Dendritic cell treated with granulocyte-macrophage colony-stimulating factor and Interleukin-4, amounts not matched to agents 40 ng/mL and 50 ng/mL, for 4 days (primary cell): ENCODE measurements around the gene FZD8.
A peak's percentile ranks its signal among the peaks of the same experiment; 100 is the strongest.
"Not testable (repeated sequence)": the region's sequence is repeated elsewhere in the genome, so short reads cannot be mapped to it uniquely, and the experiment has no call there.

Source experiments
- H3K27ac Mint-ChIP-seq: one replicate; pipeline ENCODE4 v1.8.0; 2022; ENCODE audit warnings: mild to moderate bottlenecking, mixed read lengths
- H3K27me3 Mint-ChIP-seq: one replicate; pipeline ENCODE4 v1.8.0; 2022; ENCODE audit warnings: mild to moderate bottlenecking, mixed read lengths
- H3K36me3 Mint-ChIP-seq: one replicate; pipeline ENCODE4 v1.8.0; 2022; ENCODE audit warnings: low read depth, mixed read lengths
- H3K4me1 Mint-ChIP-seq: one replicate; pipeline ENCODE4 v1.8.0; 2022; ENCODE audit warnings: low read depth, mixed read lengths
- H3K4me3 Mint-ChIP-seq: one replicate; pipeline ENCODE4 v1.8.0; 2022; ENCODE audit warnings: mild to moderate bottlenecking, moderate library complexity, mixed read lengths
- H3K9me3 Mint-ChIP-seq: one replicate; pipeline ENCODE4 v1.8.0; 2022; ENCODE audit warnings: mixed read lengths
- intact Hi-C: fragments of 100-400 bp; cut with micrococcal nuclease; formaldehyde crosslinking; loops from one replicate; pipeline ENCODE4 v1.15.0; 2022

Gene FZD8

GRCh38 chr10:35642035-35642792, at the start of gene FZD8:
TSS of gene FZD8 (minus strand) at chr10:35642296. CDS start at chr10:35641429, 867 bp downstream.
- Mint-ChIP-seq H3K27me3 (peaks cover 74% of the 10 kb centered on the region), H3K4me1 (peaks cover 43% of the 10 kb centered on the region), H3K9me3 (no peaks in the 10 kb centered on the region), H3K27ac (peak within 1 kb of the TSS; percentile 68), H3K4me3 (peak within 1 kb of the TSS; percentile 81), H3K36me3 (peaks cover 14% of the 10 kb centered on the region)
- intact Hi-C loops = no loop called here

- intact Hi-C loops = no loop called here
- no peak overlapping the region for H3K27ac Mint-ChIP-seq
These were observed 49.6 kb upstream of the FZD8 start for GRCh38 chr10:35691522-35692236.

GRCh38 chr10:35690534-35690933, 48.4 kb upstream of the FZD8 start:
- Mint-ChIP-seq H3K27me3 (no peaks in the 10 kb centered on the region), H3K36me3 (no peaks in the 10 kb centered on the region)

More at GRCh38 chr10:35691522-35692236, 49.6 kb upstream of the FZD8 start:
- no peak overlapping the region for H3K4me3 Mint-ChIP-seq
- no peaks in the 10 kb centered on the region for H3K4me1 Mint-ChIP-seq
- H3K9me3 Mint-ChIP-seq = no peaks in the 10 kb centered on the region
- no peaks in the 10 kb centered on the region for H3K36me3 Mint-ChIP-seq
- no peaks in the 10 kb centered on the region for H3K27me3 Mint-ChIP-seq

GRCh38 chr10:35685858-35686257, 43.8 kb upstream of the FZD8 start:
- H3K9me3 Mint-ChIP-seq, H3K4me1 Mint-ChIP-seq, H3K4me3 Mint-ChIP-seq, intact Hi-C loops, H3K27me3 Mint-ChIP-seq, H3K27ac Mint-ChIP-seq, H3K36me3 Mint-ChIP-seq: not testable (repeated sequence)

More at GRCh38 chr10:35690534-35690933, 48.4 kb upstream of the FZD8 start:
- Mint-ChIP-seq H3K4me1 (no peaks in the 10 kb centered on the region), H3K9me3 (no peaks in the 10 kb centered on the region), H3K4me3 (no peak overlapping the region), H3K27ac (no peak overlapping the region)
- intact Hi-C loops = no loop called here

GRCh38 chr10:35685402-35685801, 43.3 kb upstream of the FZD8 start:
- no peaks in the 10 kb centered on the region for H3K9me3 Mint-ChIP-seq
- no peak overlapping the region for H3K4me3 Mint-ChIP-seq
- no peaks in the 10 kb centered on the region for H3K27me3 Mint-ChIP-seq
- no peaks in the 10 kb centered on the region for H3K4me1 Mint-ChIP-seq
- no peak overlapping the region for H3K27ac Mint-ChIP-seq
- intact Hi-C loops = no loop called here
- H3K36me3 Mint-ChIP-seq = no peaks in the 10 kb centered on the region

GRCh38 chr10:35684586-35684985, 42.5 kb upstream of the FZD8 start:
- no peaks in the 10 kb centered on the region for H3K27me3 Mint-ChIP-seq
- intact Hi-C loops = no loop called here
- no peaks in the 10 kb centered on the region for H3K36me3 Mint-ChIP-seq
- no peak overlapping the region for H3K27ac Mint-ChIP-seq
- no peaks in the 10 kb centered on the region for H3K4me1 Mint-ChIP-seq
- H3K4me3 Mint-ChIP-seq = no peak overlapping the region
- no peaks in the 10 kb centered on the region for H3K9me3 Mint-ChIP-seq

- Mint-ChIP-seq H3K4me1 (no peaks in the 10 kb centered on the region), H3K27me3 (peaks cover 2% of the 10 kb centered on the region), H3K9me3 (no peaks in the 10 kb centered on the region), H3K27ac (no peak overlapping the region), H3K36me3 (no peaks in the 10 kb centered on the region), H3K4me3 (no peak overlapping the region)
- intact Hi-C loops = no loop called here
These were observed 33.8 kb upstream of the FZD8 start for GRCh38 chr10:35675846-35676245.

- no peak overlapping the region for H3K4me3 Mint-ChIP-seq
- intact Hi-C loops = no loop called here
- H3K27ac Mint-ChIP-seq = no peak overlapping the region
- peaks cover 2% of the 10 kb centered on the region for H3K27me3 Mint-ChIP-seq
- no peaks in the 10 kb centered on the region for H3K4me1 Mint-ChIP-seq
- H3K9me3 Mint-ChIP-seq = no peaks in the 10 kb centered on the region
- no peaks in the 10 kb centered on the region for H3K36me3 Mint-ChIP-seq
These were observed 32.7 kb upstream of the FZD8 start for GRCh38 chr10:35674843-35675242.

- Mint-ChIP-seq H3K27ac (no peak overlapping the region), H3K4me1 (no peaks in the 10 kb centered on the region), H3K4me3 (no peak overlapping the region), H3K9me3 (peaks cover 22% of the 10 kb centered on the region), H3K27me3 (no peaks in the 10 kb centered on the region), H3K36me3 (no peaks in the 10 kb centered on the region)
- intact Hi-C loops = no loop called here
These were observed 27.0 kb upstream of the FZD8 start for GRCh38 chr10:35668865-35669650.

GRCh38 chr10:35667971-35668370, 25.9 kb upstream of the FZD8 start:
- H3K4me1 Mint-ChIP-seq = no peaks in the 10 kb centered on the region
- intact Hi-C loops = no loop called here
- no peak overlapping the region for H3K4me3 Mint-ChIP-seq
- no peaks in the 10 kb centered on the region for H3K36me3 Mint-ChIP-seq
- H3K27ac Mint-ChIP-seq = no peak overlapping the region
- H3K9me3 Mint-ChIP-seq = peaks cover 22% of the 10 kb centered on the region
- no peaks in the 10 kb centered on the region for H3K27me3 Mint-ChIP-seq

- Mint-ChIP-seq H3K36me3 (no peaks in the 10 kb centered on the region), H3K27me3 (no peaks in the 10 kb centered on the region), H3K4me1 (no peaks in the 10 kb centered on the region), H3K4me3 (no peak overlapping the region), H3K27ac (no peak overlapping the region), H3K9me3 (peaks cover 22% of the 10 kb centered on the region)
- intact Hi-C loops = no loop called here
These were observed 25.3 kb upstream of the FZD8 start for GRCh38 chr10:35667270-35667889.

- no peaks in the 10 kb centered on the region for H3K27me3 Mint-ChIP-seq
- no peak overlapping the region for H3K27ac Mint-ChIP-seq
- peaks cover 13% of the 10 kb centered on the region for H3K9me3 Mint-ChIP-seq
- intact Hi-C loops = no loop called here
- H3K4me1 Mint-ChIP-seq = no peaks in the 10 kb centered on the region
- no peak overlapping the region for H3K4me3 Mint-ChIP-seq
- H3K36me3 Mint-ChIP-seq = no peaks in the 10 kb centered on the region
These were observed 19.1 kb upstream of the FZD8 start for GRCh38 chr10:35661236-35661635.

GRCh38 chr10:35659456-35659855, 17.4 kb upstream of the FZD8 start:
- peaks cover 13% of the 10 kb centered on the region for H3K9me3 Mint-ChIP-seq
- no peak overlapping the region for H3K27ac Mint-ChIP-seq
- no peaks in the 10 kb centered on the region for H3K27me3 Mint-ChIP-seq
- no peaks in the 10 kb centered on the region for H3K36me3 Mint-ChIP-seq
- H3K4me1 Mint-ChIP-seq = no peaks in the 10 kb centered on the region
- no peak overlapping the region for H3K4me3 Mint-ChIP-seq
- intact Hi-C loops = no loop called here

- peaks cover 13% of the 10 kb centered on the region for H3K9me3 Mint-ChIP-seq
- H3K4me3 Mint-ChIP-seq = no peak overlapping the region
- H3K27me3 Mint-ChIP-seq = no peaks in the 10 kb centered on the region
- no peaks in the 10 kb centered on the region for H3K4me1 Mint-ChIP-seq
- no peaks in the 10 kb centered on the region for H3K36me3 Mint-ChIP-seq
- no peak overlapping the region for H3K27ac Mint-ChIP-seq
- intact Hi-C loops = no loop called here
These were observed 15.5 kb upstream of the FZD8 start for GRCh38 chr10:35657621-35658020.
